HG03354 (cell line): Measurements from ENCODE around the gene ST3GAL5.
"Not testable (repeated sequence)": the region's sequence is repeated elsewhere in the genome, so short reads cannot be mapped to it uniquely, and the experiment has no call there.

Experiments used
- ATAC-seq: cut with Tn5 transposase; IDR thresholded peaks from one replicate; pipeline ENCODE4 v1.9.1; 2021; ENCODE audit warnings: mild to moderate bottlenecking; ENCODE audit not compliant: unreplicated experiment, poor library complexity, severe bottlenecking

Gene ST3GAL5

DNA sequence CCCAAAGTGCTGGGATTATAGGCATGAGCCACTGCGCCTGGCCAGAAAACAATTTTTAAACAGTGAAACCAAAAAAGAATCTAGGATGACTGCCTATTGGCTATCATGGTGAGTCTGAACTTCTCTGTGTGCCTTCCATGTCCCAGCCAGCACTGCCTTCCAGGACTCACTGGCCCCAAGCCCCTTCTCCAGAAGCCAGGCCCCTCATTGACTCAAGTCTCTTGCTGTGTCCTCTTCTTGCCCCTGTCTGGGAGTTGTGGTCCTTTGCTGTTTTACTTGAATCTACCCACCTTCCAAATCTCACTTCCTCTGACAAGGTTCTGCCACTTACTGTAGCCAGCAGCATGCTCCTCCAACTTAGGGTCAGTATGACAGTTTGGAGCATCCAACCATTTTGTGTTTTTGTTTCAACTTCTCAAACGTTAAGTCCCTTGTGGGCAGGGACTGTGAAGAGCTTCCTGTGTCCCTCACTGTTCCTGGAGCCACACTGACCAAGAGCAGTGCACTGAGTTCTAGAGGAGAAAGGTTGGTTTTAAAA lies 41.7 kb downstream of the ST3GAL5 start:
- ATAC-seq = no peak

DNA sequence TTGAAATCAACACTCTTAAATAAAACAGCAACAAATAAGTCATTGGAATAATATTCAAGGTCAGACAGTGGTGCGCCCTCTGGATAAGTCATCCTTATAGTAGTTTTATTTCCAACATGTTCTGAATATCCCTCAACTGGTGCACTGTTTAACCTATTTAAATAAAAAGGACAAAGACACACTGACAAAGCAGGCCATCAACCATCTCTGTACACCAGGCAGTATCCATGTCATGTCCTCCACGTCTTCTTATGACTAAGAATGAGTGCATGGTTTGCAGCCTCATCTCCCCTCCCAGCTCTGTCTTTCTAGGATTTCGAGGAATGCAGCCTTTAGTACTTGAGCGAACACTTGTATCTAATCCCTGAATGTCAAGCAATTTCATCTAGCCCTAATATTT lies 42.4 kb downstream of the ST3GAL5 start:
- no peak for ATAC-seq

GRCh38 chr2:85844486-85844885 lies 44.3 kb downstream of the ST3GAL5 start:
- no peak for ATAC-seq

DNA sequence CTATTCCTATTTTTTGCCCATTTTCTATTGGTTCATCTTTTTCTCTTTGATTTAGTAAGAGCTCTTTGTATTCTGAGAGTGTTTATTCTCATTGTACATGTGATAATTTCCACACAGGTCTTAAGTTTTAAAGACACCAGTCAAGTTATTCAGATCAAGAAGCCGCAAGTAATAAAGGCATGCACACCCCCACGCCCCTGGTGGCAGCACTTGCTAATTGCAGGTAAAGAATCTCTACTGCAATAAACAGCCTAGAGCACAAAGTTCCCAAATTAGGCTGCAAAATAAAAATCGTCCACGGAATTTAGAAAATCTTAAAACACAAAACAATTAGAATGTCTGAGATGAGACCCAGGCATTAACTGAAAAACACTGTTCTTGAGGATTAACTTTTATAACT lies 45.2 kb downstream of the ST3GAL5 start:
- no peak for ATAC-seq

DNA sequence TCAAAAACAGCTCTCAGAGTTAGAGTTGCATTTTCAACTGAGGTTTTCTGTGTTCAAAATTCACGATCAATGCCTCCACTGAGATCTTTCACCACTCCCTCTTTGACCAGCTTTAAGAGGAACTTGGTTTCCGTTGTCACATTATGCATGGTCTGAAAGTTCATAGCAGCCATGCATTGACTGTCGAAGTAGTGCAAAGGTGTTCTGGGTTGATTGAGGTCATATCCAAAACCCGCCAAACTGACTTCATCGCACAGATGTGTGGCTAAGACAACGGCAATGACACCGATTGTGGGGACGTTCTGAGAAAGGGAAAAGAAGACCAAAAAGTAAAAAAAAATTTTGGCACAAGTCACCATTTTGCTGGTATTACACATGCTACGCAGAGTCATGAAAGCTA lies 48.7 kb downstream of the ST3GAL5 start:
- ATAC-seq = no peak

GRCh38 chr2:85839461-85839860 lies 49.3 kb downstream of the ST3GAL5 start:
- no peak for ATAC-seq

- no peak for ATAC-seq
Observed at GRCh38 chr2:85838641-85839040, 50.1 kb downstream of the ST3GAL5 start.

GRCh38 chr2:85838181-85838580 lies 50.6 kb downstream of the ST3GAL5 start:
- ATAC-seq = no peak

DNA sequence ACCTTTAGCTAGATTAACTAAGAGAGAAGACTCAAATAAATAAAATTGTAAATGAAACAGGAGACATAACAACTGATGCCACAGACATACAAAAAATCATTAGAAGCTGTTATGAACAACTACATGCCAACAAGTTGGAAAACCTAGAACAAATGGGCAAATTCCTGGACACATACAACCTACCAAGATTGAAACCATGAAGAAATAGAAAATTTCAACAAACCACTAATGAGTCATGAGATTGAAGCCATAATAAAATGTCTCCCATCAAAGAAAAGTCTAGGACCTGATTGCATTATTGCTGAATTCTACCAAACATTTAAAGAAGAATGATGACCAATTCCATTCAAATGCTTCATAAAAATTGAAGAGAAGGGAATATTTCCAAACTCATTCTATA lies 54.3 kb downstream of the ST3GAL5 start:
- no peak for ATAC-seq

DNA sequence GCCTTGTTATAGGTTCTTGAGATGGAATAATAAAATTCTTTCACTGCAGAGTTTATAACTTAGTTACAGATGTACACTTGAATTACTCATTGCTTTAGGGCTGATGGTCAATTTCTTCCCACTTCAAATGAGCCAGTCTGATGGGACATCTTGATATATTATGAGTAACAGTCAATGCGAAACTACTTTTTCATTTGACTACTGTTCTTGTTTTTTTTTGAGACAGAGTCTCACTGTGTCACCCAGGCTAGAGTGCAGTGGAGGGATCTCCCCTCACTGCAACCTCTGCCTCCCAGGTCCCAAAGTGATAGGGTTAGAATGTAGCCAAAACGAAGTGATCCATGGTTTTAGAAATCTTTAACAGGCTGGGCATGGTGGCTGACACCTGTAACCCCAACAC lies 57.1 kb downstream of the ST3GAL5 start:
- ATAC-seq = no peak

GRCh38 chr2:85830645-85831044 lies 58.1 kb downstream of the ST3GAL5 start:
- no peak for ATAC-seq

- not testable (repeated sequence) for ATAC-seq
Observed at GRCh38 chr2:85829394-85829793, 59.4 kb downstream of the ST3GAL5 start.

- no peak for ATAC-seq
Observed at GRCh38 chr2:85828725-85829124, 60.1 kb downstream of the ST3GAL5 start.

DNA sequence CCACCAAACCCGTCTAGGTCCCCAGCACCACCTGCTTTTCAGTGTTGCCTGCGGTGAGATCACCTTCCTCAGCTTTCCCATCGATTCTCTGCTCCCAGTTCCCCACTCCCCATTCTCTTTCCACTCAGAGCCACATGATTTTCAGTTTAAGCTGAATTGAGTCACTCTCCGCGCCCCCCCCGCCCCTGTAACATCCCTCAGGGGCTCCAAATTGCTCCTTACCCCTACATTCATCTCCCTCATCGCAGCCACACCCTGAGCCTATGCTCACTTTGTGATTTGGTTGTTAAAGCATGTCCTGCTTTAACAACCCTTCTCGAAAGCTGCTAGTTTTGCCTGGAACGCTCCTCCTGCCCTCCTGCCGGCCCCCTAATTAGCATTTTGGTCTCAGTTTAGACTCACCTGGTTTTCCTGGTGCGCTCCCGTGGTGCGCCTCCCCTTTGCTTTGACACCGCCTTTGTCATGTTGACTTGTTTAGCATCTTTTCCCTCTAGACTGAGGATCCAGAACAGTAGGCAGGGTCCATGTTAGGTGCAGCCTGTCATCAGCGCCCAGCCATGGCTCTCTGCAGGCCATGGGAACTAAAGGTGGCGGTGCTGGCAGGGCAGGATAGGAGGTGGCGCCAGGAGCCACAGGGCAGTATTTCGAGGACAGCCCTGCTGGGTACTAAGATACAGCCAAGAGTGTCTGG lies 60.8 kb downstream of the ST3GAL5 start:
- ATAC-seq = no peak

- ATAC-seq = peak; percentile 83
Observed at GRCh38 chr2:85826990-85827878, 61.6 kb downstream of the ST3GAL5 start.

DNA sequence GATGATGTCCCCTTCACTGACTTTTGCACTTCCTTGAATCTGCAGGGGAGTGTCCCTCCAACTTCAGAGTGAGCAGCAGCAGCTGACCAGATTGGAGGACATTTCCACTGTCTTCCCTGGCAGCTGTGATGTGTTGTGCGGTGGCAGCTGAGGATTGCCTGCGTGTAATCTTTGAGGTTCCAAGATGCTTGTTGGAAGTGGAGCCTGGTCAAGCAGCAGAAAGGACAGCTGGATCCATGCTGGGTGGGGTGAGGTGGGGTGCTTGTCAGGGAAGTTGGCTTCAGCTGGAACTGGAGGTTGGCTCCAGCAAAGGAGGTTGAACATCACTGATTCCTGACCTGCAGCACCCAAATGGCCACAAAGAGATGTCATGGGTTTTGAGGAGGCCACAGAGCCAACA lies 64.8 kb downstream of the ST3GAL5 start:
- no peak for ATAC-seq

GRCh38 chr2:85822766-85823165 lies 66.0 kb downstream of the ST3GAL5 start:
- ATAC-seq = no peak

GRCh38 chr2:85819811-85820510 lies 68.8 kb downstream of the ST3GAL5 start:
- no peak for ATAC-seq

GRCh38 chr2:85814802-85815550 lies 73.8 kb downstream of the ST3GAL5 start:
- no peak for ATAC-seq
